Measurements from ENCODE around the gene KCNJ3. TPM values are rescaled to one million over a fixed set of nuclear protein-coding genes. Genes with fewer than 3 reads are reported as not detected.
"Not testable (repeated sequence)": the region's sequence is repeated elsewhere in the genome, so short reads cannot be mapped to it uniquely, and the experiment has no call there.

KCNJ3 gene
- total and polyA plus RNA-seq, 2 of the 13 experiments (the other 11 are each of a cell fraction or from before 2014, with no cell fraction given): not detected

DNA sequence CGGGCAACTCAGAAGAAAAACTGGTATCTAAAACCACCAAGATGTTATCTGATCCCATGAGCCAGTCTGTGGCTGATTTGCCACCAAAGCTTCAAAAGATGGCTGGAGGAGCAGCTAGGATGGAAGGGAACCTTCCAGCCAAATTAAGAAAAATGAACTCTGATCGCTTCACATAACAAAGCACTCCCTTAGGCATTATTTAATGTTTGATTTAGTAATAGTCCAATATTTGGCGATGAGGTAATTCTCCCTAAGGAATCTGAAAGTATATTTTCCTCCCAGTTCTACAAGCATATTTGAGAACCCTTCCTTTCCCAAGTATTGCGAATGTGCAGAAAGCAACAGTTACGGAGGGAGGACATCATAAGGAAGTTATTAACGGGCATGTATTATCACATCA lies 156.6 kb downstream of the KCNJ3 start:
- Histone ChIP-seq H3K27ac (ENCODE audit: extremely low read length, insufficient read depth, low read length) (no peak overlapping the region), H3K9me3 (ENCODE audit: low read length) (no peaks in the 10 kb centered on the region), H3K4me2 (ENCODE audit: low read depth, low read length) (no peak overlapping the region), H3K27me3 (ENCODE audit: control insufficient read depth in 1 of 2, insufficient read depth in 2 of 2, low read length in 2 of 2) (no peaks in the 10 kb centered on the region), H3K79me2 (ENCODE audit: insufficient read depth, low read length) (no peaks in the 10 kb centered on the region), H4K20me1 (ENCODE audit: insufficient read depth, low read length) (no peaks in the 10 kb centered on the region), H3K9ac (ENCODE audit: insufficient read depth, low read depth, low read length) (no peak overlapping the region), H2AFZ (ENCODE audit: low read length) (no peak overlapping the region), H3K4me3 (replicated peaks in 1 of 3; ENCODE audit: insufficient read depth in 1 of 3, low read depth in 2 of 3, low read length in 3 of 3) (no peak overlapping the region), H3K36me3 (replicated peaks in 1 of 2; ENCODE audit: control insufficient read depth in 1 of 2, insufficient read depth in 2 of 2, low read length in 2 of 2) (no peaks in the 10 kb centered on the region), H3K4me1 (ENCODE audit: insufficient read depth, low read length) (no peaks in the 10 kb centered on the region)
- ChIA-PET POLR2A (no interaction called here), CTCF (ENCODE audit: low intra/inter-chr PET ratio, low total read pairs) (no interaction called here)
- no TSS peak for BruUV-seq (replicated peaks)
- TF ChIP-seq ZNF431 (CRISPR knock-in tag; IDR thresholded peaks at IDR 0.05; ENCODE audit: borderline replicate concordance, low read depth): no peak
- no peak for TF ChIP-seq CREM (IDR thresholded peaks at IDR 0.05)
- no peak for TF ChIP-seq CREM (CRISPR knock-in tag; IDR thresholded peaks at IDR 0.05)
- no peak for TF ChIP-seq ZNF251 (CRISPR knock-in tag; IDR thresholded peaks at IDR 0.05)
- no peak for TF ChIP-seq ZNF660 (CRISPR knock-in tag; IDR thresholded peaks at IDR 0.05; ENCODE audit: borderline replicate concordance, low read depth)
- TF ChIP-seq ZNF367 (CRISPR knock-in tag; IDR thresholded peaks at IDR 0.05; ENCODE audit: borderline replicate concordance): no peak
- no peak for TF ChIP-seq RBM22 (optimal IDR thresholded peaks at IDR 0.05; ENCODE audit: low read length)
- no peak for TF ChIP-seq KDM3A (CRISPR knock-in tag; IDR thresholded peaks at IDR 0.05; ENCODE audit: low read depth)
- TF ChIP-seq SPEN (CRISPR knock-in tag; IDR thresholded peaks at IDR 0.05; ENCODE audit: low read depth): no peak
- TF ChIP-seq HOXA9 (CRISPR knock-in tag; IDR thresholded peaks at IDR 0.05; ENCODE audit: borderline replicate concordance): no peak
- TF ChIP-seq, protein P1, sequence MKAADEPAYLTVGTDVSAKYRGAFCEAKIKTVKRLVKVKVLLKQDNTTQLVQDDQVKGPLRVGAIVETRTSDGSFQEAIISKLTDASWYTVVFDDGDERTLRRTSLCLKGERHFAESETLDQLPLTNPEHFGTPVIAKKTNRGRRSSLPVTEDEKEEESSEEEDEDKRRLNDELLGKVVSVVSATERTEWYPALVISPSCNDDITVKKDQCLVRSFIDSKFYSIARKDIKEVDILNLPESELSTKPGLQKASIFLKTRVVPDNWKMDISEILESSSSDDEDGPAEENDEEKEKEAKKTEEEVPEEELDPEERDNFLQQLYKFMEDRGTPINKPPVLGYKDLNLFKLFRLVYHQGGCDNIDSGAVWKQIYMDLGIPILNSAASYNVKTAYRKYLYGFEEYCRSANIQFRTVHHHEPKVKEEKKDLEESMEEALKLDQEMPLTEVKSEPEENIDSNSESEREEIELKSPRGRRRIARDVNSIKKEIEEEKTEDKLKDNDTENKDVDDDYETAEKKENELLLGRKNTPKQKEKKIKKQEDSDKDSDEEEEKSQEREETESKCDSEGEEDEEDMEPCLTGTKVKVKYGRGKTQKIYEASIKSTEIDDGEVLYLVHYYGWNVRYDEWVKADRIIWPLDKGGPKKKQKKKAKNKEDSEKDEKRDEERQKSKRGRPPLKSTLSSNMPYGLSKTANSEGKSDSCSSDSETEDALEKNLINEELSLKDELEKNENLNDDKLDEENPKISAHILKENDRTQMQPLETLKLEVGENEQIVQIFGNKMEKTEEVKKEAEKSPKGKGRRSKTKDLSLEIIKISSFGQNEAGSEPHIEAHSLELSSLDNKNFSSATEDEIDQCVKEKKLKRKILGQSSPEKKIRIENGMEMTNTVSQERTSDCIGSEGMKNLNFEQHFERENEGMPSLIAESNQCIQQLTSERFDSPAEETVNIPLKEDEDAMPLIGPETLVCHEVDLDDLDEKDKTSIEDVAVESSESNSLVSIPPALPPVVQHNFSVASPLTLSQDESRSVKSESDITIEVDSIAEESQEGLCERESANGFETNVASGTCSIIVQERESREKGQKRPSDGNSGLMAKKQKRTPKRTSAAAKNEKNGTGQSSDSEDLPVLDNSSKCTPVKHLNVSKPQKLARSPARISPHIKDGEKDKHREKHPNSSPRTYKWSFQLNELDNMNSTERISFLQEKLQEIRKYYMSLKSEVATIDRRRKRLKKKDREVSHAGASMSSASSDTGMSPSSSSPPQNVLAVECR (CRISPR knock-in tag; IDR thresholded peaks at IDR 0.05; ENCODE audit: borderline replicate concordance): no peak
- TF ChIP-seq ZFP36 (IDR thresholded peaks at IDR 0.05; ENCODE audit: borderline replicate concordance, low read depth, low read length, partially characterized antibody): no peak
- TF ChIP-seq ZNF792 (CRISPR knock-in tag; IDR thresholded peaks at IDR 0.05): no peak
- no peak for TF ChIP-seq ZMAT3 (CRISPR knock-in tag; conservative IDR thresholded peaks at IDR 0.05)
- no peak for TF ChIP-seq MYC (CRISPR knock-in tag; IDR thresholded peaks at IDR 0.05; ENCODE audit: borderline replicate concordance)
- TF ChIP-seq ATF7 (IDR thresholded peaks at IDR 0.05): no peak
- no peak for TF ChIP-seq ATF7 (CRISPR knock-in tag; IDR thresholded peaks at IDR 0.05)
- no peak for TF ChIP-seq ZNF569 (CRISPR knock-in tag; IDR thresholded peaks at IDR 0.05; ENCODE audit: borderline replicate concordance)
- DNase-seq (ENCODE audit: low spot score) (no peak), FAIRE-seq (no peak), ATAC-seq (no peak)
- in situ Hi-C loops (cut with HindIII; ENCODE audit: extremely low pct_ligation_motif_present, low pct_unique_long_range_greater_than_20kb): no loop called here
- 35% methylated on average over 6 of the region's 6 CpGs for WGBS (ENCODE audit: low lambda C conversion rate)
- intact Hi-C loops (cut with micrococcal nuclease; ENCODE audit: unreplicated experiment): no loop called here

DNA sequence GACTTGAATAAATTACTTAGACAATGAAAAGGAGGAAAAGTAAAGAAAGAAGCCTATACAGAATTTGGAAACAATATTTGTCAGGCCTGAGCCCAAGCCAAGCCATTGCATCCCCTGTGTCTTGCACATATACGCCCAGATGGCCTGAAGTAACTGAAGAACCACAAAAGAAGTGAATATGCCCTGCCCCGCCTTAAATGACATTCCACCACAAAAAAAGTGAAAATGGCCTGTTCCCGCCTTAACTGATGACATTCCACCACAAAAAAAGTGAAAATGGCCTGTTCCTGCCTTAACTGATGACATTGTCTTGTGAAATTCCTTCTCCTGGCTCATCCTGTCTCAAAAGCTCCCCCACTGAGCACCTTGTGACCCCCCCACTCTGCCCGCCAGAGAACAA lies 168.7 kb downstream of the KCNJ3 start:
- H3K36me3 ChIP-seq (replicated peaks in 1 of 2; ENCODE audit: control insufficient read depth in 1 of 2, insufficient read depth in 2 of 2, low read length in 2 of 2); H4K20me1 ChIP-seq (ENCODE audit: insufficient read depth, low read length); intact Hi-C loops (cut with micrococcal nuclease; ENCODE audit: unreplicated experiment); FAIRE-seq; H3K4me1 ChIP-seq (ENCODE audit: insufficient read depth, low read length); CTCF ChIA-PET (ENCODE audit: low intra/inter-chr PET ratio, low total read pairs); BruUV-seq (replicated peaks); H3K4me3 ChIP-seq (replicated peaks in 1 of 3; ENCODE audit: insufficient read depth in 1 of 3, low read depth in 2 of 3, low read length in 3 of 3); ATAC-seq; H3K79me2 ChIP-seq (ENCODE audit: insufficient read depth, low read length); H2AFZ ChIP-seq (ENCODE audit: low read length); H3K9me3 ChIP-seq (ENCODE audit: low read length); H3K9ac ChIP-seq (ENCODE audit: insufficient read depth, low read depth, low read length); H3K27ac ChIP-seq (ENCODE audit: extremely low read length, insufficient read depth, low read length); H3K4me2 ChIP-seq (ENCODE audit: low read depth, low read length); POLR2A ChIA-PET; DNase-seq (ENCODE audit: low spot score); in situ Hi-C loops (cut with HindIII; ENCODE audit: extremely low pct_ligation_motif_present, low pct_unique_long_range_greater_than_20kb); H3K27me3 ChIP-seq (ENCODE audit: control insufficient read depth in 1 of 2, insufficient read depth in 2 of 2, low read length in 2 of 2): not testable (repeated sequence)
- WGBS (ENCODE audit: low lambda C conversion rate): 29% methylated on average over 4 of the region's 4 CpGs
